GM13976 (cell line): Measurements from ENCODE around the gene DNAAF6.
"Not testable (repeated sequence)": the region's sequence is repeated elsewhere in the genome, so short reads cannot be mapped to it uniquely, and the experiment has no call there.

Experiments used
- DNase-seq: peaks from one replicate; pipeline ENCODE4 v3.0.0; 2012; ENCODE audit warnings: low spot score
- in situ Hi-C: fragments of 300-500 bp; cut with MboI; formaldehyde crosslinking; loops from one replicate; pipeline ENCODE4 v1.12.0; 2022; ENCODE audit warnings: low sequenced_read_pairs, mixed read lengths, inconsistent platforms; ENCODE audit not compliant: unreplicated experiment
- TF ChIP-seq, protein P1 (sequence below): IDR thresholded peaks from 2 replicates; pipeline ENCODE4 v1.5.1; 2012; ENCODE audit warnings: borderline replicate concordance, mild to moderate bottlenecking; ENCODE audit not compliant: insufficient read depth; ENCODE audit errors: extremely low read depth, missing control alignments, control extremely low read depth

The DNAAF6 gene

DNA sequence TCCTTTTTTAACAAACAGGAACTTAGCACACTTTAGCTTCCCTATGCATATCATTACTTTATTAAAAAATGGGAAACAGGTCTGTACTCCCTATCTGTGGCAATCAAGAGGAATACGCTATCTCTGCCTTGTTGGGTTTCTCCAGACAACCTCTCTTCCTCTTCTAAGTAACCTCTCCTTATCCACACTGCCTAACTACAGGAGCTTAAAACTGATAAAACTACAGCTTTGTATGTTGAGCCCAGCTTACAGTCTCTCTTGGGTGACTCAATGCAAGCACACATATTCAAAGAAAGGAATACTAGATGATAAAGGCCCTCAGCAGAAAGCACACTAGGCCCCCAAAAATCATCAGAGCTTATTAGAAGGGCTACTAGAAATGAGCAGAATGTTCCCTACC, 9.1 kb upstream of the DNAAF6 start:
- in situ Hi-C loops: no loop called here
- no peak for DNase-seq
- TF ChIP-seq, protein P1, sequence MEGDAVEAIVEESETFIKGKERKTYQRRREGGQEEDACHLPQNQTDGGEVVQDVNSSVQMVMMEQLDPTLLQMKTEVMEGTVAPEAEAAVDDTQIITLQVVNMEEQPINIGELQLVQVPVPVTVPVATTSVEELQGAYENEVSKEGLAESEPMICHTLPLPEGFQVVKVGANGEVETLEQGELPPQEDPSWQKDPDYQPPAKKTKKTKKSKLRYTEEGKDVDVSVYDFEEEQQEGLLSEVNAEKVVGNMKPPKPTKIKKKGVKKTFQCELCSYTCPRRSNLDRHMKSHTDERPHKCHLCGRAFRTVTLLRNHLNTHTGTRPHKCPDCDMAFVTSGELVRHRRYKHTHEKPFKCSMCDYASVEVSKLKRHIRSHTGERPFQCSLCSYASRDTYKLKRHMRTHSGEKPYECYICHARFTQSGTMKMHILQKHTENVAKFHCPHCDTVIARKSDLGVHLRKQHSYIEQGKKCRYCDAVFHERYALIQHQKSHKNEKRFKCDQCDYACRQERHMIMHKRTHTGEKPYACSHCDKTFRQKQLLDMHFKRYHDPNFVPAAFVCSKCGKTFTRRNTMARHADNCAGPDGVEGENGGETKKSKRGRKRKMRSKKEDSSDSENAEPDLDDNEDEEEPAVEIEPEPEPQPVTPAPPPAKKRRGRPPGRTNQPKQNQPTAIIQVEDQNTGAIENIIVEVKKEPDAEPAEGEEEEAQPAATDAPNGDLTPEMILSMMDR: no peak

DNA sequence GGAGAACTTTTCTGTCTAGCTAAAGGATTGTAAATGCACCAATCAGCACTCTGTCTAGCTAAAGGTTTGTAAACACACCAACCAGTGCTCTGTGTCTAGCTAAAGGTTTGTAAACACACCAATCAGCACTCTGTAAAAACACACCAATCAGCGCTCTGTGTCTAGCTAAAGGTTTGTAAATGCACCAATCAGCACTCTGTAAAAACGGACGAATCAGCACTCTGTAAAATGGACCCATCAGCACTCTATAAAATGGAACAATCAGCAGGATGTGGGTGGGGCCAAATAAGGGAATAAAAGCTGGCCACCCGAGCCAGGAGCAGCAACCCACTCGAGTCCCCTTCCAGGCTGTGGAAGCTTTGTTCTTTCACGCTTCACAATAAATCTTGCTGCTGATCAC, 8.3 kb upstream of the DNAAF6 start:
- DNase-seq, in situ Hi-C loops: not testable (repeated sequence)

DNA sequence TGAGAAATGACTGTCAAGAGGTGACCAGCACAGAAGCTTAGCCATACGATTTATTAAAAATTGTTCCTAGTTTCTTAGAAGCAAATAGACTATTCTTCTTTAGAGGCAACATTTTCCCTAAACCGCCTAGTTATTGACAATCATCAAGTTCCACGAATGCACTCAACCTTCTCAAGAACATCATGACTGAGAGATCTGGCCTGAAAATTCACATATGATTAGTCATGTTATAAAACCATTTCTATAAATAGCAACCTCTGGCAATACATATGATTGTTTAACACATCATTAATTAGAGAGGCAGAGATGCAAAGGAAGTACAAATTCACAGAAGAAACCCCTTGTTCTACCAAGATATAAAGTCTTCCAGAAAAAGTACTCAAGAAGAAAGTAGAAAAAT, 6.9 kb upstream of the DNAAF6 start:
- TF ChIP-seq, protein P1: no peak
- DNase-seq: no peak
- in situ Hi-C loops: no loop called here

DNA sequence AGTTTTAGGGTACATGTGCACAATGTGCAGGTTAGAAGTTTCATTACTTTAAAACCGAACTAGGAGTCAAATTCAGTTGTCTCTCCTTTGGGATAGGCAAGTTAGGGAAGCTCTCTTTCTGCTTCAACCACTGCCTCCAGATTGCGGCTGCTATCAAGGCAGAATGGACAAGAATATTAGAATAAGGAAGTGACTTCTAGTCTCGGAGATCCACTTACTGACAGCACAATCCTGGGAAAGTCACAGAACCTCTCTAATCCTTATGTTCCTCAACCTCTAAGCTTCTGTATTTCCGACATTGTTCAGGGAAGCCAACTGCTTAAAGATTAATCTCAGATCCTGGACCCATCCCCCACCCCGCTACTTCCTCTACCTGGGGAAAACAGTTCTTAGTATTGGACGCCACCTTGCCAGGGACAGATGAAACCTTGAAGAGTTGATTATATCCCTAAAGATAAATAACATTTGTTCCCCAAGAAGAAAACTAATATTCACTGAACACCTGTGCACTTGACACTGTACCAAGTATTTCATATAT, 2.3 kb upstream of the DNAAF6 start:
- in situ Hi-C loops: no loop called here
- no peak for DNase-seq
- TF ChIP-seq, protein P1: no peak

DNA sequence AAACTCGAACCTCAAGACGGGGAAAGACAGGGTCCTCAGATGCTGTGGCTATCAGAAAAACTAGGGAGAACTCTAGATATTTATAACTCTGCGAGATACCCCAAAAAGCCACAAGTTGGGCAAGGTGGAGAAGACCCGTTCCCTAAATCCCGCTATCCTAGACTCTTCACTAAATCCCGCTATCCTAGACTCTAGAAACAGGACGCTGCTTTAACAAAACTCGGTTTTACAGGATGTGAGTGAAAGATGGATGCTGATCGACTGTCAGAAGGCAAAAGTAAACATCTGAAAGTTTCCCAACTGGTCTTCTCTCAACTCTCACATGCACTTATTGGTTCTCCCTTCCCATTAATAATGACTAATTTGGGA, 270 bp downstream of the DNAAF6 start:
- DNase-seq: no peak
- in situ Hi-C loops: no loop called here
- TF ChIP-seq, protein P1: no peak

DNA sequence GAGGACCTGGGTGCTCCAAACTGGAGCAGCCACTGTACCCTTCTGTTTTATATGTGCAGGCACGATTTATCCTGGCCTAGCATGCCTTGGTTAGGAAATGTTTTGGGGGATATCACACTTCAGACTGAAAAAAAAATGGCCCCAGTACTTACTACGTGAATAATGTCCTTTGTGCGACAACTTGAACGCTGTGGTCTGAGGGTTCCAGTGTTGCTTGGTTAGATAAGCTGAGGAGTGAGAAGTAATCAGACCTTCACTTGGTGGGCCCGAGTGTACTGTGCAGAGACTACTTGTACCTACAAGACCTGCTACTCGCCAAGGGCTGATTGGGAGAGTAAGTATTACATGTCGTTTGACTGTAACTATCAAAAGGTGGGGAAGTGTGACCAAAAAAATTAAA, 678 bp downstream of the DNAAF6 start:
- TF ChIP-seq, protein P1: no peak
- in situ Hi-C loops: no loop called here
- DNase-seq: peak; percentile 4

DNA sequence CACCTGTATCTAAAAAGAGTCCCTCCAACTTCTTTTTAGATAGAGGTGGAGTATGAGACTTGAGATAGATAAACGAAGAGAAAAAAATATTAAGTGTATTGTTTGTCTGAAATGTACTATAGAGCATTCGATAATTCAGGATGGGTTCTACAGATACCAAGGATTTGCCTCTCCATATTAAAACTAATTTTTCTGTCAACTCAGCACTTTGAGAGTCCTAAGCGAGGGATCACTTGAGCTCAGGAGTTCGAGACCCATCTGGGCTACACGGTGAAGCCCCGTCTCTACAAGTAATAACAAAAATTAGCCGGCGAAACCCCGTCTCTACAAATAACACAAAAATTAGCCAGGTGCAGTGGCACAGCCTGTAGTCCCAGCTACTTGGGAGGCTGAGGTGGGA, 1.5 kb downstream of the DNAAF6 start:
- in situ Hi-C loops: no loop called here
- TF ChIP-seq, protein P1: no peak
- no peak for DNase-seq

DNA sequence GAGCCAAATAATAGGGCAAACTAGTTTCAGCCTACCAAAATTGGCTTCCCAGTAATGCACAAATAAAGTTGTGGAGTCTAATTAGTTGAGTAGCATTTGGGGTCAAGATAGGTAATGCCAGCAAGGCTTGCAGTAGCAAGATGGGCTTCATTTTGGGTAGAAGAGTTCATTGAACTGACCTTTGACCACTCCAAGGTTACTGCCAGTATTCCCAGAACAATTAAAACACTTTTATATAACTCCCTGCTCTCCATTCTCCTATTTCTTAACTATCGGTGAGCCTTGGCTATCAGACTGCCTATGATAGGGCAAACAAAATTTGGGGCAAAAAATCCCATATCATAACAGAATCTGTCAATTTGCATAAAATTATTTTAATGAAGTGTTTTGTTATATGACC, 7.1 kb downstream of the DNAAF6 start:
- DNase-seq: no peak
- TF ChIP-seq, protein P1: no peak
- in situ Hi-C loops: no loop called here
